PFSK-1 (cell line): ENCODE results near the gene DMAC2.

Experiments used
- FOXP2 ChIP-seq: optimal IDR thresholded peaks from 2 replicates; pipeline ENCODE3; 2011; ENCODE audit warnings: borderline replicate concordance, control low read depth, inconsistent platforms; ENCODE audit not compliant: insufficient read depth; ENCODE audit errors: extremely low read length, extremely low read depth
- POLR2AphosphoS5 ChIP-seq: IDR thresholded peaks from 2 replicates; pipeline ENCODE4 v1.6.1; 2012; ENCODE audit warnings: low read depth, mild to moderate bottlenecking, control low read depth, low read length, moderate library complexity
- SIN3A ChIP-seq: IDR thresholded peaks from 2 replicates; pipeline ENCODE4 v1.6.1; 2012; ENCODE audit warnings: mild to moderate bottlenecking, low read length, moderate library complexity, borderline replicate concordance; ENCODE audit not compliant: insufficient read depth
- TAF1 ChIP-seq: IDR thresholded peaks from 2 replicates; pipeline ENCODE4 v1.6.1; 2012; ENCODE audit warnings: low read length, control low read depth, borderline replicate concordance; ENCODE audit not compliant: insufficient read depth
- TF ChIP-seq, protein P1 (sequence below), 2 experiments: IDR thresholded peaks; 2 replicates each; pipeline versions ENCODE4 v1.6.1 to v1.8.0; 2011 to 2012; ENCODE audit warnings: low read depth in 2 of 2, low read length in 2 of 2, control low read depth in 1 of 2, inconsistent platforms in 1 of 2, mild to moderate bottlenecking in 1 of 2, moderate library complexity in 1 of 2; ENCODE audit not compliant: insufficient read depth in 1 of 2

Gene DMAC2

DNA sequence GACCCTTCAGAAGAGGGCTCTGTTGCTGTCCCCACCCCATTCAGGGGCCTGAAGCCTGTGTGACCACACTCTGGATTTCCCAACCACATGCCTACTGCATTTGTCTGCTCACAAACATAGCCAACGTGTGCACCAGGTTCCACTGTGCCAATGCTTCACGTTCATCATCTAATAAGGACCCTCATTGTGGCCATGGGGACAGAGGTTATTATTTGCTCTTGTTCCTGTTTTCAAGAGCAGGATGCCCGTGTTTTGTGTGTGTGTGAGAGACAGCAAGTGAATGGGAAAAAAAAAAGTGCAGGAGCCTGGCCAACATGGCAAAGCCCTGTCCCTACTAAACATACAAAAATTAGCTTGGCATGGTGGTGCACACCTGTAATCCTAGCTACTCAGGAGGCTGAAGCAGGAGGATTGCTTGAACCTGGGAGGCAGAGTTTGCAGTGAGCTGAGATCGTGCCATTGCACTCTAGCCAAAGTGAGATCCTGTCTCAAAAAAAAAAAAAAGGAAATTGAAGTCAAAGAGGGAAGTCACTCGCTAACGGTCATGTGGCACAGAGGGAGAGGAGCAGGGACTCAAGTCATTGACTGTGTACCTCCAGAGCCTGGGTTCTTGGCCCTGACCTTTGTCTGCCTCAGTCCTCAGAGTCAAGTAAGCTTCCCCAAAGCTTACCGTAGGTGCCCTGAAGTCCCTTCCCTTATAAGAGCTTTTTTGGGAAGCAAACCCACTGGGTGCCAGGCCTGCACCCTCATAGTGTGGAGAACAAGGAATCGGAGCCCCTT, 19.4 kb downstream of the DMAC2 start:
- TF ChIP-seq TAF1, result no peak
- no peak for TF ChIP-seq SIN3A
- TF ChIP-seq, protein P1, sequence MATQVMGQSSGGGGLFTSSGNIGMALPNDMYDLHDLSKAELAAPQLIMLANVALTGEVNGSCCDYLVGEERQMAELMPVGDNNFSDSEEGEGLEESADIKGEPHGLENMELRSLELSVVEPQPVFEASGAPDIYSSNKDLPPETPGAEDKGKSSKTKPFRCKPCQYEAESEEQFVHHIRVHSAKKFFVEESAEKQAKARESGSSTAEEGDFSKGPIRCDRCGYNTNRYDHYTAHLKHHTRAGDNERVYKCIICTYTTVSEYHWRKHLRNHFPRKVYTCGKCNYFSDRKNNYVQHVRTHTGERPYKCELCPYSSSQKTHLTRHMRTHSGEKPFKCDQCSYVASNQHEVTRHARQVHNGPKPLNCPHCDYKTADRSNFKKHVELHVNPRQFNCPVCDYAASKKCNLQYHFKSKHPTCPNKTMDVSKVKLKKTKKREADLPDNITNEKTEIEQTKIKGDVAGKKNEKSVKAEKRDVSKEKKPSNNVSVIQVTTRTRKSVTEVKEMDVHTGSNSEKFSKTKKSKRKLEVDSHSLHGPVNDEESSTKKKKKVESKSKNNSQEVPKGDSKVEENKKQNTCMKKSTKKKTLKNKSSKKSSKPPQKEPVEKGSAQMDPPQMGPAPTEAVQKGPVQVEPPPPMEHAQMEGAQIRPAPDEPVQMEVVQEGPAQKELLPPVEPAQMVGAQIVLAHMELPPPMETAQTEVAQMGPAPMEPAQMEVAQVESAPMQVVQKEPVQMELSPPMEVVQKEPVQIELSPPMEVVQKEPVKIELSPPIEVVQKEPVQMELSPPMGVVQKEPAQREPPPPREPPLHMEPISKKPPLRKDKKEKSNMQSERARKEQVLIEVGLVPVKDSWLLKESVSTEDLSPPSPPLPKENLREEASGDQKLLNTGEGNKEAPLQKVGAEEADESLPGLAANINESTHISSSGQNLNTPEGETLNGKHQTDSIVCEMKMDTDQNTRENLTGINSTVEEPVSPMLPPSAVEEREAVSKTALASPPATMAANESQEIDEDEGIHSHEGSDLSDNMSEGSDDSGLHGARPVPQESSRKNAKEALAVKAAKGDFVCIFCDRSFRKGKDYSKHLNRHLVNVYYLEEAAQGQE (IDR thresholded peaks at IDR 0.05; ENCODE audit: insufficient read depth in 1 of 2, low read depth in 2 of 2, low read length in 2 of 2), result no peak
- no peak for TF ChIP-seq FOXP2
- no peak for TF ChIP-seq POLR2AphosphoS5

DNA sequence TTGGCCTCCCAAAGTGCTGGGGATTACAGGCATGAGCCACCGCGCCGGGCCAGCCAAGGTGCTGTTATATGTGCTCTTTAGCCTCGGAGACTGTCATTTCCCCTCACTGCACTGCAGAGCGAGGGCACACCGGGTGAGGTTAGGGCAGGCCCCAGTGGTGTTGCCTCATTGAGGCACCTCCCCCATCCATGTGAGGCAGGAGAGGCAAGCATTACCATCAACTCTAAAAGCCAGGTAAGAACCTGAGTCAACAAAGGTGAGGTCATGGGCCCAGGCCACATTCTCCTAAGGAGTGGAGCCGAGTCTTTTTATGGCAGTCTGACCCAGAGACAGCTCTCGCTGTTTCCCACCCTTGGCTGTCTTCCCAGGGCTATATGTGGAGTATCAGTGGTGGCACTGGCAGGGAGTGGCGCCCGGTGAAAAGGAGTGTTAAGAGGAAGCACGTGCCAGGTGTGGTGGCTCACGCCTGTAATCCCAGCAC, 23.5 kb downstream of the DMAC2 start:
- TF ChIP-seq, protein P1 (IDR thresholded peaks at IDR 0.05; ENCODE audit: insufficient read depth in 1 of 2, low read depth in 2 of 2, low read length in 2 of 2), result no peak
- TF ChIP-seq SIN3A (no peak), FOXP2 (no peak), TAF1 (no peak), POLR2AphosphoS5 (no peak)

DNA sequence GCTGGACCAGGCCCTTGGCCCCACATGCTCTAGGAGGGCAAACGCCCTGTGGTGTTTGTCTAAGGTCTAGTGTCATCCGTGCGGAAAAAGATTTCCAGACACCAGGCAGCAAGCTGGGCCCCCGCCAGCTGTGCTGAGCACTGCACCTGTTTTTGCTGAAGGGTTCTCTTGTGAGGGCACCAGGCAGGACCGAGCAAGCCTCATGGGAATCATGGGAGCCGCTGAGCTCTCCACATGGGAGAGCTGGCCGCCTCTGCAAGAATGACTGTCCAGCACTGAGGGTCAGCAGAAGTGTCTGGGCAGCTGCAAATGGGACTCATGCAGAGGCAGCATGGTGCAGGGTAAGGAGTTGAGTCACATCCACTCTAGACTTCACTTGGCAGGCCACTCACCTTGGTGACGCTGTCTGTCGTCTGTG, 24.5 kb downstream of the DMAC2 start:
- TF ChIP-seq POLR2AphosphoS5 (no peak), SIN3A (no peak), TAF1 (no peak), FOXP2 (no peak)
- TF ChIP-seq, protein P1 (IDR thresholded peaks at IDR 0.05; ENCODE audit: insufficient read depth in 1 of 2, low read depth in 2 of 2, low read length in 2 of 2), result no peak

DNA sequence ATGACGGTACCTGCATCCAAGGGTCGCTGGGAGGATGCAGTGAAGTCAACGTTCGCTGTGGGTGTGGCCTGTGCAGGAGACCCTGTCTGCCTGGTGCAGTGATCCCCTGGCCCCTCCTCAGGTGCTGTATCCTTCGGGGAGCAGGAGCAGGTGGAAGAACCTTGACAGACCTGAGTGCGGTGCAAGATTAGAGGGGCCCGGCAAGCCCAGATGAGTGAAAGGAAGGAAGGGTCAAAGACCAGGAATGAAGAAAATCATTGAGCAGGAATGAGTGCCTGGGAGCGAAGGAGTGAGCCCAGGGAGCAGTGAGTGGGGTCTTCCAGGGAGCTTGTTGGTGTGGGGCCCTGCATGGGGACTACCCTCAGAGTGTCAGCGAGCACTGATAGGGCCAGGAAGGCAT, 25.3 kb downstream of the DMAC2 start:
- no peak for TF ChIP-seq SIN3A
- no peak for TF ChIP-seq FOXP2
- TF ChIP-seq TAF1, result no peak
- TF ChIP-seq, protein P1 (IDR thresholded peaks at IDR 0.05; ENCODE audit: insufficient read depth in 1 of 2, low read depth in 2 of 2, low read length in 2 of 2), result no peak
- TF ChIP-seq POLR2AphosphoS5, result no peak
